Activated T-helper 17 cell treated with anti-CD3 and anti-CD28 coated beads, Interleukin-2, amount 50 U/mL, for 72 hours (primary cell): ENCODE data around the gene C14orf39. TPM values are rescaled to one million over a fixed set of nuclear protein-coding genes. Genes with fewer than 3 reads are reported as not detected.
"Not testable (repeated sequence)": the region's sequence is repeated elsewhere in the genome, so short reads cannot be mapped to it uniquely, and the experiment has no call there.

ENCODE experiments used
- ATAC-seq: fragments of 150-1000 bp; cut with Tn5 transposase; replicated peaks from 2 replicates; pipeline ENCODE4 v1.10.0; 2021; ENCODE audit warnings: mild to moderate bottlenecking, moderate library complexity
- H3K27ac Mint-ChIP-seq: one replicate; pipeline ENCODE4 v1.8.0; 2022; ENCODE audit warnings: mixed read lengths
- H3K27me3 Mint-ChIP-seq: one replicate; pipeline ENCODE4 v1.8.0; 2022; ENCODE audit warnings: mixed read lengths
- H3K36me3 Mint-ChIP-seq: one replicate; pipeline ENCODE4 v1.8.0; 2022; ENCODE audit warnings: low read depth, mild to moderate bottlenecking, mixed read lengths
- H3K4me1 Mint-ChIP-seq: one replicate; pipeline ENCODE4 v1.8.0; 2022; ENCODE audit warnings: mixed read lengths
- H3K4me3 Mint-ChIP-seq: one replicate; pipeline ENCODE4 v1.8.0; 2022; ENCODE audit warnings: mild to moderate bottlenecking, mixed read lengths
- H3K9me3 Mint-ChIP-seq: one replicate; pipeline ENCODE4 v1.8.0; 2022; ENCODE audit warnings: mixed read lengths
- total RNA-seq, 2 donors: library from RNA; stranded (reverse); gene quantifications; one replicate each; pipeline ENCODE4 v1.2.3, GENCODE V29; 2022

Gene C14orf39
- total RNA-seq, 2 donors from 2014 or later, result not detected

DNA sequence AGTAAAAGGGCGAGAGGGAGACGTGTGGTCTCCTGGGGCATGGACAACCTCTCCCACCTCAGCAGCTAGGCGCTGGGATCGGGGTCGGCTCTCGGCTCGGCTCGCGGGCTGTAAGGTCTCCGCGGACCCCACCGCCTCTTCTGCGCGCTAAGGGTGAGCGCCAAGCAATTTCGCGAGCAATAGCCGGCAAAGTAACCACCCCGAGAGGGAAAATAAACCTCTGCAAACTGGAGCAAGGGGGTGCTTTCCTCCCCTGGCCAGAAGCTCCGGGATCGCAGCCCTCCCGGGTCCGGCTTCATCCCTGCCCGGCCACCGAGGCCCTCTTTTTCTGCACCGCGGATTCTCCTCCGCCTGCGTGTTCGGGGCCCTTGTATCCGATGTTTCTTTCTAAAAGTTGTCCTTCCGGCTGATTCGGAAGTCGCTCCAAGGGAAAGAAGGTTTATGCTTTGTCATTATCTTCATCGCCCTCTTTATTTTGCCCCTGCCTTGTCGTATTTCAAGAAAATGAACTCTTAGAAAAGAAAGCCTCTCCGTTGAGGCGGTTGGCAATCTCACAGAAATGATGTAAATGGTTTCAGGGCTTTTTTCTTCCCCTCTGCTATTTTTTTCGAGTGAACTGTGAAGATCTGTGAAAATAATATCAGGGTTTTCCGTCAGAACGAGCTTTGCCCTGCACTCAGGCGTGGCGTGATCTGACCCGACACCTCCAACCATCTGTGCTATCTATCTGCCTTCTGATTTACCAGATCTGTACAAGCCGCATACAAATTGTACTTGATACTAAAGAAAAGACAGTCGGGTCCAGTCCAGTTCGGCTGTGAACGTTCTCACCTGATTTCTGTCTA is 21.3 kb upstream of the C14orf39 start:
- no peak overlapping the region for H3K4me3 Mint-ChIP-seq
- no peaks in the 10 kb centered on the region for H3K36me3 Mint-ChIP-seq
- no peak overlapping the region for H3K27ac Mint-ChIP-seq
- H3K4me1 Mint-ChIP-seq, result no peaks in the 10 kb centered on the region
- peaks cover 67% of the 10 kb centered on the region for H3K27me3 Mint-ChIP-seq
- ATAC-seq, result no peak
- no peaks in the 10 kb centered on the region for H3K9me3 Mint-ChIP-seq

DNA sequence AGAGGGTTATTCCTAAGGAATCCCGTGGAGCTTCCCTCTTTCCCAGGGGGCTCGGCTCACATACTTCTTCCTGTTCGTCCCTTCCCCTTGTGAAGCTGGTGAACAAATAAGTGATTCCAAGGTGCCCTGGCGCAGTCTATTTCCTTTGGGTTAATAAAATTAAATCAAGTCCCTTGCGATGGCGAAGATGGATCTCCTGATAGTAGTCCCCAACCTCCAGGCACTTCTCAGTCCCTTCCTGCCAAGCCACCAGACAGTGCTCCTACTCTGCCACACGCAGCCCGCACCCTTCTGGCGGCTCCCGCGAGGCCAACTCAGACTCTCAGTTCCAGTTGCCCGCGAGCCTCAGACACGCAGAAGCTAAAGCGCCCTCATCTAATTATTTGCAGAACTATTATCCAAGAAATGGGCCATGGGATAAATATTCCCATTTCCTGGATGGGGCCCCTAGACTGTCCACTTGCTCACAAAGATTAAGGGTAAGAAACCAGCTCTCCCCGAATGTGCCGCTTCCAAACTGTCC is 20.7 kb upstream of the C14orf39 start:
- Mint-ChIP-seq H3K4me1 (no peaks in the 10 kb centered on the region), H3K9me3 (no peaks in the 10 kb centered on the region), H3K4me3 (no peak overlapping the region), H3K27ac (no peak overlapping the region), H3K36me3 (no peaks in the 10 kb centered on the region), H3K27me3 (peaks cover 65% of the 10 kb centered on the region)
- no peak for ATAC-seq

DNA sequence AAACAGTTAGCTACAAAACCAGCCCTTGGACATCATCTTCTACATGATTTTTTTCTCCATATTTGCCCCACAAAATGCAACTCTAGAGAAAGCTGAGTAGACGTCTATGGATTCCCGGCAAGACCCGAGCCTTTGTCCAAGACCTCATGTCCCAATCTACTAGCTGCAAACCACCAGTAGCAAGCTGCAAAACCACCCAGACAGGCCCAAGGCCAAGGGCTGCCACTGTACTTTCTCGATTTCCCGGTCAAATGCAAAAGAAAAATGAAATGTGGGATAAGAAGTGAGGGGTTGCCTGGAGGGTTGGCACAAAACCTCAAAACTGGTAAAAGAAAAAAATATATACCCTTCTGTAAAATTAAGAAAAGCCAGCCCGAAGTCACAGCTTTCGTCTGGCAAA is 20.1 kb upstream of the C14orf39 start:
- H3K27me3 Mint-ChIP-seq, result peaks cover 66% of the 10 kb centered on the region
- no peak overlapping the region for H3K27ac Mint-ChIP-seq
- no peak for ATAC-seq
- no peaks in the 10 kb centered on the region for H3K4me1 Mint-ChIP-seq
- H3K9me3 Mint-ChIP-seq, result no peaks in the 10 kb centered on the region
- no peaks in the 10 kb centered on the region for H3K36me3 Mint-ChIP-seq
- no peak overlapping the region for H3K4me3 Mint-ChIP-seq

DNA sequence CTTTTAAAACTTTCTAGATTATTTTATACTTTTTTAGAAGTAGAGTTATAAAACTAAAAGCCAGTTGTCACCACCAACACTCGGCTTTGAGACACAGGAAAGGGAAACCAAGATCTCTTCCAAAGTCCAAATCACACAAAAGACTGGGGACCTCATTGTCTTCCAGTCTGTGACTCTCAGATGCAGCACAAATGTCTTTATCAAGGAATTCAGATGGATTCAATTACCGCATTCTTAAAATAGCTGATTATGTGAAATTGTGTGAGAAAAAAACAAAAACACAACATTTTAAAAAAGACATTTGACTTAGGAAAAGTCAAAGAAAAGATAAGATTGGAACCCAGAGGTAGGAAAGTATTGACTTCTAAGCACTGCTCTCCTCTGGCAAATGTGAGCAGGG is 19.6 kb upstream of the C14orf39 start:
- peaks cover 69% of the 10 kb centered on the region for H3K27me3 Mint-ChIP-seq
- H3K4me3 Mint-ChIP-seq, result no peak overlapping the region
- H3K4me1 Mint-ChIP-seq, result no peaks in the 10 kb centered on the region
- no peaks in the 10 kb centered on the region for H3K36me3 Mint-ChIP-seq
- no peak overlapping the region for H3K27ac Mint-ChIP-seq
- ATAC-seq, result no peak
- H3K9me3 Mint-ChIP-seq, result no peaks in the 10 kb centered on the region

DNA sequence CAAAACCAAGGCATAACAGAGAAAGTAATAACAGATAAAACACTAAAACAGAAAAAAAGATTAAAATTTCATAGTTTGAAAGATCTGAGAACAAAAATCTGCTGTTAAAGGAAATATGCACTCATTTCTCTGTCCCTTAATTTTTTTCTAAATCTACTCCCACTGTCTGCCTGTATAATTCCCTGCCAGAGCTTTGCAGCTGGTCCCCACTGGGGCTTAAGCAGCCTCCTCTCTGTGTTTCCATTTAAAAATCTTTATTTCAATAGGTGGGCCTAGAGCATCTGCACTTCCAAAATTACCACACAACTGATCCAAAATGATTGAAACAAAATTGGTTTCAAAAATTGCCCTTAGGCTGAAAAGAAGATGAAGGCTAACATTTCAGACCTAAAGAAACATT is 16.7 kb upstream of the C14orf39 start:
- H3K9me3 Mint-ChIP-seq, result no peaks in the 10 kb centered on the region
- H3K27ac Mint-ChIP-seq, result no peak overlapping the region
- peaks cover 57% of the 10 kb centered on the region for H3K27me3 Mint-ChIP-seq
- H3K4me3 Mint-ChIP-seq, result no peak overlapping the region
- no peaks in the 10 kb centered on the region for H3K4me1 Mint-ChIP-seq
- no peaks in the 10 kb centered on the region for H3K36me3 Mint-ChIP-seq
- ATAC-seq, result no peak

DNA sequence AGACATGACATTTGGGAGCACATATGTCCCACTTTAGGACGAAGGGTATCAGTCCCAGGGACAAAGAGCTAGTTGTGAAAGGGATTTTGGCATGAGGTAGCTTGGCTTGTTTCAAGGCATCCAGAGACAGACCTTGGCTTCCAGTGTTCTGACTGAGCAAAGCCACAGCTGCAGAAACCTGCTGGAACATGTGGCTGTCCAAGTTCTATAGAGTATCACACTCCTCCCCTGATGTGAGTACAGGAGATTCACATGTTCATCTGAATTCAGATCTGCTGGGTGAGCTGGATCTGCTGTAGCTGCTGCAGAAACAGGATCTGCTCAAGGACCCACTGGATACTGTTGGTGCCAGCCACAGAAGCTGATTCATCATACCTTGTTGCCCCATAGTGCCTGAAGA is 10.1 kb upstream of the C14orf39 start:
- H3K9me3 Mint-ChIP-seq, result peaks cover 3% of the 10 kb centered on the region
- H3K27ac Mint-ChIP-seq, result no peak overlapping the region
- no peaks in the 10 kb centered on the region for H3K36me3 Mint-ChIP-seq
- no peak for ATAC-seq
- no peak overlapping the region for H3K4me3 Mint-ChIP-seq
- H3K4me1 Mint-ChIP-seq, result no peaks in the 10 kb centered on the region
- H3K27me3 Mint-ChIP-seq, result peaks cover 27% of the 10 kb centered on the region

DNA sequence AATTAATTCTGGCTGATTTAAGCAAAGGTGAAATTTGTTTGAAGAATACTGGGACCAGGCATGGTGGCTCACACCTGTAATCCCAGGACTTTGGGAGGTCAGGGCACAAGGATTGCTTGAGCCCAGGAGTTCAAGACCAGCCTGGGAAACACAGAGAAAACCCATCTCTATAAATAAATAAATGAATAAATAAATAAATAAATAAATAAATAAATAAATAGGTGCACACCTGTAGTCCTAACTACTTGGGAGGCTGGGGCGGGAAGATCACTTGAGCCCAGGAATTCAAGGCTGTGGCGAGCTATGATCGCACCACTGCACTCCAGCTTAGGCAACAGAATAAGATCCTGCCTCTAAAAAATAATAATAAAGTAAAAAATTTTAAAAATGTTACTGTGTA is 4.4 kb upstream of the C14orf39 start:
- no peak overlapping the region for H3K4me3 Mint-ChIP-seq
- H3K27me3 Mint-ChIP-seq, result peaks cover 9% of the 10 kb centered on the region
- ATAC-seq, result no peak
- H3K9me3 Mint-ChIP-seq, result peaks cover 3% of the 10 kb centered on the region
- H3K4me1 Mint-ChIP-seq, result no peaks in the 10 kb centered on the region
- H3K36me3 Mint-ChIP-seq, result no peaks in the 10 kb centered on the region
- H3K27ac Mint-ChIP-seq, result no peak overlapping the region

DNA sequence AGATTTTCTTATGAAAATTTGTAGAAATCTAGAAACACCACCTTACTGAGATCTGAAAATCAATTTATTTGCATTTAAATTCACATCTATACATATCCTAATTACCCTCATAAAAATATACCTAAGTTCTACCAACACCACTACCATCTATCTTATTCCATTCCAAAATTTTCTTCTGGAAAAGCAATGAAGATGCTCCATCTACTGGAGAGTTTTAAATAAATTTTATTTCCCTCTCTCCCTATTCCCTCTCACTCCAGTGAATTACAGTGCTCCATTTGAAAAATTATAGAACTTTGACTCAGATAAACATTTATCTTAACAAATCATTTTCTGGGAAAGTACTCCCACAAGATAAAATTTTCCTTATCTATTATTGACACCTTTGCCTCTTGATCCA is 2.3 kb upstream of the C14orf39 start:
- Mint-ChIP-seq H3K36me3 (no peaks in the 10 kb centered on the region), H3K27ac (no peak overlapping the region), H3K4me1 (no peaks in the 10 kb centered on the region), H3K27me3 (peaks cover 11% of the 10 kb centered on the region), H3K9me3 (no peaks in the 10 kb centered on the region), H3K4me3 (no peak overlapping the region)
- ATAC-seq, result no peak

DNA sequence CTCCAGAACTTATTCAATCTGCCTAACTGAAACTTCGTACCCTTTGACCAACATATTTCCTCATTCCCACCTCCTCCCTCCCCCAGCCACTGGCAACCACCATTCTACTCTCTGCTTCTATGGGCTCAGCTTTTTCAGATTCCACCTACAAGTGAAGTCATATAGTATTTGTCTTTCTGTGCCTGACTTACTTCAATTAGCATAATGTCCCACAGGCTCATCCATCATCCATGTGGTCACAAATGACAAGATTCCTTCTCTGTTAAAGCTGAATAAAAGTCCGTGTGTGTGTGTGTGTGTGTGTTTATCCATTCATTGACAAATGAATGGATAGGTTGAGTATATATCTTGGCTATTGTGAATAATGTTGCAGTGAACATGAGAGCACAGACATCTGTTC is 1.3 kb upstream of the C14orf39 start:
- Mint-ChIP-seq H3K4me1 (no peaks in the 10 kb centered on the region), H3K27ac (no peak overlapping the region), H3K27me3 (peaks cover 14% of the 10 kb centered on the region), H3K36me3 (no peaks in the 10 kb centered on the region), H3K4me3 (no peak overlapping the region), H3K9me3 (no peaks in the 10 kb centered on the region)
- no peak for ATAC-seq

DNA sequence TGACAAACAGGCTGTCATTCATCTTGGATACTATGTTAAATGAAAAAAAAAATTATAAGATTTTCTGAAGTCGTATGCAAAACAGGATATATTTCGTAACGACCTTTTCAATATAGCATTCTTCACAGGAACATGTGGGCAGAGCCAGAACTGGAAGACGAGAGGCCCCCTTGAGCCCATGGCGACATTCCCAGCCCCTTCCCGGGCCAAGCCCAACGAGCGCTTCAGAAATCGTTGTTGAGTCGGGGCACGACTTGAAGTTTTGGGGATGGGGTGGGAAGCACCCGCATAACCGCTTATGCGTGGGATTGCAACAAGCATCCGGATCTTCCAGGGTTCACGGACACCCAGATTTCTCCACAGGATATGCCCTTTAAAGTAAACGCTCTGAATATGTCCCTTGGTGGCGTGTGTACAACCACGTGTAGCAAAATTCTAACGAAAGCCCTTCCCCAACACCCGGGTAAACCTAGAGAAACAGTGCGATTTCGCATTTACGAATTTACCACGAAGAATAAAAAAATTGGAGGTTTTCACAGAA is 736 bp downstream of the C14orf39 start:
- Mint-ChIP-seq H3K9me3 (peaks cover 3% of the 10 kb centered on the region), H3K4me1 (no peaks in the 10 kb centered on the region), H3K27me3 (peaks cover 13% of the 10 kb centered on the region), H3K4me3 (no peak overlapping the region), H3K27ac (no peak overlapping the region), H3K36me3 (no peaks in the 10 kb centered on the region)
- no peak for ATAC-seq

DNA sequence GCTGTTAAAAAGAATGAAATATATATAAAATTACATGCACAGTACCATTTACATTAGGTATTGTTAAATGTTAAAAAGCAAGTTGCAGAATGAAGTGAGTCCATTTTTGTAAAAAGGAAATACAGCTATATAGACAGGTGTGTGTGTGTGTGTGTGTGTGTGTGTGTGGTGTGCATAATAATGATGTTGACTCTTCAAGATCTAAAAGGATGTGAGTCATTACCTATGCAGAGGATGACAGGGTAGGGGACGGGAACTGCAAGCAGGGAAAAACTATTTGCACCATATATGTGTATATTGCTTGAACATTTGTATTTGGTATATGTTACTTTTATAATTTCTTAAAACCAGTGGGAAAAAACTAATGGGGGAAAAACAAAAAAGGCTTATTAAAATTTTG is 3.1 kb downstream of the C14orf39 start:
- H3K4me1 Mint-ChIP-seq, result no peaks in the 10 kb centered on the region
- no peaks in the 10 kb centered on the region for H3K36me3 Mint-ChIP-seq
- no peak for ATAC-seq
- peaks cover 20% of the 10 kb centered on the region for H3K27me3 Mint-ChIP-seq
- H3K27ac Mint-ChIP-seq, result no peak overlapping the region
- H3K9me3 Mint-ChIP-seq, result peaks cover 7% of the 10 kb centered on the region
- H3K4me3 Mint-ChIP-seq, result no peak overlapping the region

DNA sequence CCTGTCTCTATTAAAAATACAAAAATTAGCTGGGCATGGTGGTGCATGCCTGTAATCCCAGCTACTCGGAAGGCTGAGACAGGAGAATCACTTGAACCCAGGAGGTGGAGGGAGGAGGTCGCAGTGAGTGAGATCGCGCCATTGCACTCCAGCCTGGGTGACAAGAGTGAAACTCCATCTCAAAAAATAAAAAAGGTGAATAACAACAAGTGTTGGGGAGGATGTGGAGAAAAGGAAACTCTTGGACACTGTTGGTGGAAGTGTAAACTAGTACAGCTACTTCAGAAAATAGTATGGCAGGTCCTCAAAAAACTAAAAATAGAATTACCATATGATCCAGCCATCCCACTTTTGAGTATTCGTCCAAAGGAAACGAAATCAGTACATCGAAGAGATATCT is 5.6 kb downstream of the C14orf39 start:
- not testable (repeated sequence) for H3K36me3 Mint-ChIP-seq, H3K9me3 Mint-ChIP-seq, H3K4me3 Mint-ChIP-seq, ATAC-seq, H3K27ac Mint-ChIP-seq, H3K4me1 Mint-ChIP-seq
- H3K27me3 Mint-ChIP-seq, result peaks cover 27% of the 10 kb centered on the region

DNA sequence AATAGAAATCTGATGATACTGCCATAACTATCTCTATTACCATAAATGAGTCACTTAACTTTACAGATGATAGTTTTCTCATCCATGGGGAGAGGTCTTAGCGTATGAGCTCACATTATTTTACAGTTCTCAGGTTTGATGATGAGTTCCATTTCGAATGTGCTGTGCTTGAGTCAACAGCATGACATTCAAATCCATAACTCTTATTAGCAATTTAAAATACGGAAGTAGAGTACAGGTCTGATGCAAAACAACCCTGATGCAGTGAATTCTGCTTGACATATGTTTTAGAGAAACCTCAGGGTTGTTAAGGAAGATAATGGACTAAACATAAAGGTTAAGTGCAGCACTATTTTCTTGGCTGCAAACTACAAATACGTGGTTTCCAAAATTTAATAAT is 30.0 kb downstream of the C14orf39 start:
- Mint-ChIP-seq H3K4me3 (no peak overlapping the region), H3K4me1 (no peaks in the 10 kb centered on the region), H3K27ac (no peak overlapping the region), H3K27me3 (no peaks in the 10 kb centered on the region), H3K9me3 (no peaks in the 10 kb centered on the region), H3K36me3 (no peaks in the 10 kb centered on the region)
- ATAC-seq, result no peak

DNA sequence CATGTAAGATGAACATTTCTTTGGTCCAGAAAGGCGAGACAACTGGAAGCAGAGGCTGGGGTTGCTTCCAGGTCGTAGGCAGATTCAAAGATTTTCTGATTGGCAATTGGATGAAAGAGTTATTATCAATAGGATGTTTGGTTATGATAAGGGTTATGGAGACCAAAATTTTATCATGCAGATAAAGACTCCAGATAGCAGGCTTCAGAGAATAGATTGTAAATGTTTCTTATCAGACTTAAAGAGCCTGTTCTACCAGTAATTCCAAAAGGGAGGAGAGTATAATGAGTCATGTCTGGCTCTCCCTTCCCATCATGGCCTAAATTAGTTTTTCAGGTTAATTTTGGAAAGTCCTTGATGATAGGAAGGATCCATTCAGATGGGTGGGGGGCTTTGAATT is 55.6 kb downstream of the C14orf39 start:
- no peak overlapping the region for H3K4me3 Mint-ChIP-seq
- H3K9me3 Mint-ChIP-seq, result peaks cover 4% of the 10 kb centered on the region
- no peaks in the 10 kb centered on the region for H3K36me3 Mint-ChIP-seq
- H3K27me3 Mint-ChIP-seq, result peaks cover 6% of the 10 kb centered on the region
- no peak overlapping the region for H3K27ac Mint-ChIP-seq
- ATAC-seq, result no peak
- no peaks in the 10 kb centered on the region for H3K4me1 Mint-ChIP-seq

DNA sequence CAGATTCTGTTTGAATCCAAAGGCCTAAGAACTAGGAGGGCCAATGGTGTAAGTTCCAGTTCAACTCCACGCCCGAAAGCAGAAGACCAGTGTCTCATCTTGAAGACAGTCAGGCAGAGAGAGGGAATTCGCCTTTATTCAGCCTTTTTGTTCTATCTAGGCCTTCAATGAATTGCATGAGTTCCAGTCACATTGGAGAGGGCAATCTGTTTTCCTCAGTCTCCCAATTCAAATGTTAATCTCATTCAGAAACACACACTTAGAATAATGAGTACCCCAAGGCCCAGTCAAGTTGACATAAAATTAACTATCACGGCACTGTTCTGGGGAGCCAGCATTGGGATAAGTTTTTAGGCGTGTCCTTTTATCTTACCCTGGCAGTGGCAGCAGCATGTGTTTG is 65.8 kb downstream of the C14orf39 start:
- H3K9me3 Mint-ChIP-seq, result peaks cover 5% of the 10 kb centered on the region

More for the DNA sequence above, 65.8 kb downstream of the C14orf39 start:
- H3K4me3 Mint-ChIP-seq, result no peak overlapping the region
- no peak for ATAC-seq
- H3K27me3 Mint-ChIP-seq, result no peaks in the 10 kb centered on the region
- no peak overlapping the region for H3K27ac Mint-ChIP-seq
- no peaks in the 10 kb centered on the region for H3K36me3 Mint-ChIP-seq
- no peaks in the 10 kb centered on the region for H3K4me1 Mint-ChIP-seq
